HAP-1 (cell line): ENCODE data around the gene ANKRD55.
"Not testable (repeated sequence)": the region's sequence is repeated elsewhere in the genome, so short reads cannot be mapped to it uniquely, and the experiment has no call there.

ENCODE experiments used
- DNase-seq, 2 experiments: peaks; one replicate each; pipeline ENCODE4 v3.0.0-alpha.2; 2016 to 2020; ENCODE audit warnings: low spot score in 2 of 2
- H3K27me3 ChIP-seq: fragments of 250-450 bp; sonication (Bioruptor Pico); 2 replicates; pipeline ENCODE4 v1.5.1; 2020; ENCODE audit warnings: low read depth, mild to moderate bottlenecking, moderate library complexity
- H3K36me3 ChIP-seq: fragments of 250-450 bp; sonication (Bioruptor Pico); replicated peaks from 2 replicates; pipeline ENCODE4 v1.5.1; 2020; ENCODE audit warnings: mild to moderate bottlenecking
- H3K4me1 ChIP-seq: fragments of 250-450 bp; sonication (Bioruptor Pico); 2 replicates; pipeline ENCODE4 v1.5.1; 2020; ENCODE audit warnings: mild to moderate bottlenecking
- H3K4me3 ChIP-seq: fragments of 250-450 bp; sonication (Bioruptor Pico); 2 replicates; pipeline ENCODE4 v1.5.1; 2020; ENCODE audit warnings: mild to moderate bottlenecking, moderate library complexity
- H3K9me3 ChIP-seq: fragments of 250-450 bp; sonication (Bioruptor Pico); 2 replicates; pipeline ENCODE4 v1.5.1; 2020; ENCODE audit warnings: mild to moderate bottlenecking, moderate library complexity
- in situ Hi-C: fragments of 300-500 bp; cut with MboI; formaldehyde crosslinking; loops from 3 replicates; pipeline ENCODE4 v1.14.3; 2020; ENCODE audit warnings: low sequenced_read_pairs, inconsistent platforms, mixed read lengths

ANKRD55 gene

GRCh38 chr5:56267856-56268255 is 34.7 kb upstream of the ANKRD55 start:
- Histone ChIP-seq H3K4me1 (no peaks in the 10 kb centered on the region), H3K4me3 (no peak overlapping the region), H3K9me3 (no peaks in the 10 kb centered on the region), H3K27me3 (no peaks in the 10 kb centered on the region), H3K36me3 (no peaks in the 10 kb centered on the region)
- in situ Hi-C loops, result loop anchor here (25.0 kb wide), 2 partner anchors 869 to 1019 kb away; no protein-coding TSS in a partner anchor
- no peak for DNase-seq

- peak; percentile 57 to 65 for DNase-seq
- Histone ChIP-seq H3K9me3 (no peaks in the 10 kb centered on the region), H3K36me3 (no peaks in the 10 kb centered on the region), H3K4me1 (no peaks in the 10 kb centered on the region), H3K4me3 (no peak overlapping the region), H3K27me3 (no peaks in the 10 kb centered on the region)
- in situ Hi-C loops, result loop anchor here (25.0 kb wide), 2 partner anchors 873 to 1023 kb away; no protein-coding TSS in a partner anchor
Measured at GRCh38 chr5:56264417-56265025, 31.4 kb upstream of the ANKRD55 start.

- no peaks in the 10 kb centered on the region for H3K9me3 ChIP-seq
- H3K4me3 ChIP-seq, result no peak overlapping the region
- H3K4me1 ChIP-seq, result no peaks in the 10 kb centered on the region
- DNase-seq, result no peak
- in situ Hi-C loops, result loop anchor here (25.0 kb wide), 2 partner anchors 875 to 1025 kb away; no protein-coding TSS in a partner anchor
- H3K27me3 ChIP-seq, result no peaks in the 10 kb centered on the region
- no peaks in the 10 kb centered on the region for H3K36me3 ChIP-seq
Measured at GRCh38 chr5:56262279-56262678, 29.1 kb upstream of the ANKRD55 start.

- peaks cover 3% of the 10 kb centered on the region; the same call in 1 of the 2 replicates for H3K27me3 ChIP-seq
- DNase-seq, result no peak
- H3K9me3 ChIP-seq, result no peaks in the 10 kb centered on the region
- H3K4me1 ChIP-seq, result no peaks in the 10 kb centered on the region
- in situ Hi-C loops, result loop anchor here (25.0 kb wide), 2 partner anchors 878 to 1028 kb away; no protein-coding TSS in a partner anchor
- H3K36me3 ChIP-seq, result no peaks in the 10 kb centered on the region
- no peak overlapping the region for H3K4me3 ChIP-seq
Measured at GRCh38 chr5:56259002-56259511, 25.9 kb upstream of the ANKRD55 start.

GRCh38 chr5:56257763-56258529 is 24.8 kb upstream of the ANKRD55 start:
- H3K27me3 ChIP-seq, H3K36me3 ChIP-seq, DNase-seq, H3K9me3 ChIP-seq, H3K4me3 ChIP-seq, H3K4me1 ChIP-seq: not testable (repeated sequence)
- in situ Hi-C loops, result loop anchor here (25.0 kb wide), 2 partner anchors 879 to 1029 kb away; no protein-coding TSS in a partner anchor

- in situ Hi-C loops, result loop anchor here (25.0 kb wide), 2 partner anchors 880 to 1030 kb away; no protein-coding TSS in a partner anchor
Measured at GRCh38 chr5:56257010-56257409, 23.9 kb upstream of the ANKRD55 start.

GRCh38 chr5:56255502-56255901 is 22.4 kb upstream of the ANKRD55 start:
- no peaks in the 10 kb centered on the region for H3K36me3 ChIP-seq
- H3K4me3 ChIP-seq, result no peak overlapping the region
- DNase-seq, result no peak
- in situ Hi-C loops, result loop anchor here (25.0 kb wide), 2 partner anchors 882 to 1032 kb away; no protein-coding TSS in a partner anchor
- H3K9me3 ChIP-seq, result no peaks in the 10 kb centered on the region
- peaks cover 3% of the 10 kb centered on the region; the same call in 1 of the 2 replicates for H3K27me3 ChIP-seq
- no peaks in the 10 kb centered on the region for H3K4me1 ChIP-seq

More at GRCh38 chr5:56257010-56257409, 23.9 kb upstream of the ANKRD55 start:
- H3K4me1 ChIP-seq, result no peaks in the 10 kb centered on the region
- H3K36me3 ChIP-seq, result no peaks in the 10 kb centered on the region
- DNase-seq, result no peak
- H3K27me3 ChIP-seq, result peaks cover 3% of the 10 kb centered on the region; the same call in 1 of the 2 replicates
- H3K4me3 ChIP-seq, result no peak overlapping the region
- no peaks in the 10 kb centered on the region for H3K9me3 ChIP-seq

- H3K36me3 ChIP-seq, result no peaks in the 10 kb centered on the region
- no peak overlapping the region for H3K4me3 ChIP-seq
- in situ Hi-C loops, result loop anchor here (25.0 kb wide), 2 partner anchors 883 to 1033 kb away; no protein-coding TSS in a partner anchor
- no peaks in the 10 kb centered on the region; the same call in 1 of the 2 replicates for H3K9me3 ChIP-seq
- no peak for DNase-seq
- H3K27me3 ChIP-seq, result peaks cover 3% of the 10 kb centered on the region; the same call in 1 of the 2 replicates
- no peaks in the 10 kb centered on the region for H3K4me1 ChIP-seq
Measured at GRCh38 chr5:56253924-56254323, 20.8 kb upstream of the ANKRD55 start.

GRCh38 chr5:56253126-56253525 is 20.0 kb upstream of the ANKRD55 start:
- peaks cover 3% of the 10 kb centered on the region; the same call in 1 of the 2 replicates for H3K27me3 ChIP-seq
- DNase-seq, result no peak
- H3K4me3 ChIP-seq, result no peak overlapping the region
- in situ Hi-C loops, result loop anchor here (25.0 kb wide), 2 partner anchors 884 to 1034 kb away; no protein-coding TSS in a partner anchor
- no peaks in the 10 kb centered on the region; the same call in 1 of the 2 replicates for H3K9me3 ChIP-seq
- no peaks in the 10 kb centered on the region for H3K4me1 ChIP-seq
- no peaks in the 10 kb centered on the region for H3K36me3 ChIP-seq

GRCh38 chr5:56251918-56252553 is 18.9 kb upstream of the ANKRD55 start:
- Histone ChIP-seq H3K36me3 (no peaks in the 10 kb centered on the region), H3K27me3 (peaks cover 3% of the 10 kb centered on the region; the same call in 1 of the 2 replicates), H3K4me1 (no peaks in the 10 kb centered on the region), H3K4me3 (no peak overlapping the region), H3K9me3 (no peaks in the 10 kb centered on the region; the same call in 1 of the 2 replicates)
- in situ Hi-C loops, result loop anchor here (25.0 kb wide), 2 partner anchors 885 to 1035 kb away; no protein-coding TSS in a partner anchor
- no peak for DNase-seq

- Histone ChIP-seq H3K4me1 (no peaks in the 10 kb centered on the region), H3K9me3 (no peaks in the 10 kb centered on the region; the same call in 1 of the 2 replicates), H3K36me3 (no peaks in the 10 kb centered on the region), H3K4me3 (no peak overlapping the region), H3K27me3 (peaks cover 3% of the 10 kb centered on the region; the same call in 1 of the 2 replicates)
- DNase-seq, result no peak
- in situ Hi-C loops, result loop anchor here (25.0 kb wide), 2 partner anchors 886 to 1036 kb away; no protein-coding TSS in a partner anchor
Measured at GRCh38 chr5:56251440-56251839, 18.3 kb upstream of the ANKRD55 start.

GRCh38 chr5:56250011-56250410 is 16.9 kb upstream of the ANKRD55 start:
- Histone ChIP-seq H3K4me3 (no peak overlapping the region), H3K4me1 (no peaks in the 10 kb centered on the region), H3K9me3 (no peaks in the 10 kb centered on the region; the same call in 1 of the 2 replicates), H3K27me3 (no peaks in the 10 kb centered on the region), H3K36me3 (no peaks in the 10 kb centered on the region)
- in situ Hi-C loops, result loop anchor here (25.0 kb wide), 2 partner anchors 887 to 1037 kb away; no protein-coding TSS in a partner anchor
- DNase-seq, result no peak

DNA sequence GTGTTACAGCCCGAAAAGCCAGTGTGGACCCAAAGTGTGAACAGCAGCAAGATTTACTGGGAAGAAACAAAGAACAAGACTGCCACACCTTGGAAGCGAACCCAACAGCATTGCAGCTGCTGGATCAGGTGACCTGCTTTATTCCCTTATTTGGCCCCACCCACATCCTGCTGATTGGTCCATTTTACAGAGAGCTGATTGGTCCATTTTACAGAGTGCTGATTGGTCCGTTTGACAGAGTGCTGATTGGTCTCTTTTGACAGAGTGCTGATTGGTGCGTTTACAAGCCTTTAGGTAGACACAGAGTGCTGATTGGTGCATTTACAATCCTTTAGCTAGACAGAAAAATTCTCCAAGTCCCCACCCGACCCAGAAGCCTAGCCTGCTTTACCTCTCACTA is 16.0 kb upstream of the ANKRD55 start:
- H3K9me3 ChIP-seq, H3K36me3 ChIP-seq, H3K4me3 ChIP-seq, in situ Hi-C loops, H3K4me1 ChIP-seq, DNase-seq, H3K27me3 ChIP-seq: not testable (repeated sequence)
